HG02610 (cell line): Measurements from ENCODE around the gene POLR3A.

Experiments
- ATAC-seq: cut with Tn5 transposase; IDR thresholded peaks from one replicate; pipeline ENCODE4 v1.9.1; 2021; ENCODE audit warnings: mild to moderate bottlenecking, moderate library complexity; ENCODE audit not compliant: unreplicated experiment

POLR3A gene

GRCh38 chr10:77922055-77922454, 107.3 kb downstream of the POLR3A start:
- no peak for ATAC-seq

DNA sequence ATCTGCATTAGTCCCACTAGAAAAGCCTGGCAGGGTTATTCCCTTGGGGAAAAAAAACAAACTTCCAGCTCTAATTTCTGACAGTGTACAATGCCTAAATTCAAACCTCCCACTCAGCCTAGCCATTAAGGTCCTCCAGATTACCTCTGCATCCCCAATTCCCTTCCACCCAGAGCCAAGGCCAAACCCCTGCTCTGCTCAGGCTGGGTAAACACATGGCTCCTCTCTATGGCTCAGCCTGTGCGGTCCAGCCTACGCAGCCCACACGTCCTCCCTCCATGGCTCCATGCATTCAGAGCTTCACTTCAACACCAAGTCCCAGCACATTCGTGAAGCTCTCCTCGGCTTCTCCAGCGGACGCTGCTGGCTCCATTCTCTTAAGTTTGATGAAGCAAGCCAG, 107.9 kb downstream of the POLR3A start:
- no peak for ATAC-seq

DNA sequence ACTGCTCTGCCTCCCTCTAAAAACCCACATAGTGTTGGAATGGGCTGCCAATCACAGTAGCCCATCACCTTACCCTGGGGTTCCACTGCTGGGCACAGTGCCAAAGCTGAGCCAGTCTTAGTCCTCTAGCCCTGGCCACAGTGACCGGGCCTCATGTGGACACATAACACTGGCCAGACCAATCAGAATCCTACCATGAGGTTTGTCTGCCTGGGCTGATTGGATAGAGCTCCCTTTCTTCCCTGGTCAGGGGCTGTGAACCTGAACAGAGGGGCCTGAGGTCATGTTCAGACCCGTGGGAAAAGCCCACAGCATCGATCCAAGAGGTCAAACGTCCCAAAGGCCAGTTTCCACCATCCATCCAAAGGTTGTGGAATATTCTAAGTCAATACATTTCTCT, 108.8 kb downstream of the POLR3A start:
- no peak for ATAC-seq

- no peak for ATAC-seq
Observed at GRCh38 chr10:77919713-77920108, 109.6 kb downstream of the POLR3A start.
